ELR (cell line): ENCODE data around the gene TCP11L2.
"Not testable (repeated sequence)": the region's sequence is repeated elsewhere in the genome, so short reads cannot be mapped to it uniquely, and the experiment has no call there.

Experiments used
- DNase-seq: peaks from one replicate; pipeline ENCODE4 v3.0.0-alpha.2; 2015; ENCODE audit warnings: low read depth

Gene TCP11L2

DNA sequence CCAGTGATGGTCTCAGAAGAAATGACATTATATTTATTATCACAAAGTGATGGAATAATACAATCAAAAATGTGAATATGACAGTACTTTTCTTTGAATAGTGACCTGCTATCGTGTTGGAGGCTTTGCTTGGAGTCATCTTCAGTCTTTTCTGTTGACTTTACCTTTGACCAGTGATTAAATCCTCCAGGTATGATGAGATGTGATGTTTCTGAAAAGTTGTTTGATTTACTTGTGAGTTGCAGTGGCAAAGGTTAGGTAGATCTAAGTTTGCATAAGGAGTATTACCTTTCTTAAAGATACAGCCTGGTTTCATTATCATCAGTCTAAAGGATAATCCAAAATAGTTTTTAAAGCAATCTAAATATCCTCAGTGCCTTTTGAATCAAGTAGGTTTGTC lies 4.6 kb downstream of the TCP11L2 start:
- no peak for DNase-seq

DNA sequence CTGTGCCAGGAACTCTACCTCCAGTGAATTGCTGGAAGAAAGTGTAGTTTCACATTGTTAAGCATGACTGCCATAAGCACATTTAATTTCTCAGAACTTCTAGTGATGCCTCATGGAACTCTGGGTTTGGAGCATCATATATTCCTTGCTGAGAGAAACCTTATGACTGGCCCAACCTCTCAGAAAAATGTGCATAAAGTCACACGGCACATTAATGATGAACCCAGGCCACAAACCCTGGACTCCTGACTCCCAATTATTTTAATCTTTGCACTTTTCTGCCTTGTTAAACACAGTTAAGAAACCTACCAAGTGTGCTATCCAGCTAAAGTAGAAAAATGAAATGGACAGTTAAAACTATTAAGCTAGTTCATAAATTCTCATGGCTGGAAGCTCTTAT lies 5.6 kb downstream of the TCP11L2 start:
- no peak for DNase-seq

DNA sequence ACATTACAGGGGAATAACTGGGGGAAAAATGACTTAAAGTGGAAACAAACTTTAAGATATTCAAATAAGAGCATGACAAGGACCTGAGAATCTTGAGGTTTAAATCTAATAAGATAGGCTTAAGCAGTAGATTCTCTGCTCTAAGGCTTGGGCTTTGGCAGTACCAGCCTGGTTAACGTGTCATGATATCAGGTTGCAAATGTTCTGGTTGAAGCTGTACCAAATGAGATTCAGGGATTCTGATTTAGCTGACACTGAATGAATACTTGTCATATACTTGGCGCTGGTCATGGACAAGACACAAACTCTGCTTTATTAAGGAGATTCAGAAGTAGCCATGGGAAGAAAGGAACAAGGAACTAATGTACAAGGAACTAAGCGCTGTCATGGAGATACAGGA lies 6.1 kb downstream of the TCP11L2 start:
- no peak for DNase-seq

DNA sequence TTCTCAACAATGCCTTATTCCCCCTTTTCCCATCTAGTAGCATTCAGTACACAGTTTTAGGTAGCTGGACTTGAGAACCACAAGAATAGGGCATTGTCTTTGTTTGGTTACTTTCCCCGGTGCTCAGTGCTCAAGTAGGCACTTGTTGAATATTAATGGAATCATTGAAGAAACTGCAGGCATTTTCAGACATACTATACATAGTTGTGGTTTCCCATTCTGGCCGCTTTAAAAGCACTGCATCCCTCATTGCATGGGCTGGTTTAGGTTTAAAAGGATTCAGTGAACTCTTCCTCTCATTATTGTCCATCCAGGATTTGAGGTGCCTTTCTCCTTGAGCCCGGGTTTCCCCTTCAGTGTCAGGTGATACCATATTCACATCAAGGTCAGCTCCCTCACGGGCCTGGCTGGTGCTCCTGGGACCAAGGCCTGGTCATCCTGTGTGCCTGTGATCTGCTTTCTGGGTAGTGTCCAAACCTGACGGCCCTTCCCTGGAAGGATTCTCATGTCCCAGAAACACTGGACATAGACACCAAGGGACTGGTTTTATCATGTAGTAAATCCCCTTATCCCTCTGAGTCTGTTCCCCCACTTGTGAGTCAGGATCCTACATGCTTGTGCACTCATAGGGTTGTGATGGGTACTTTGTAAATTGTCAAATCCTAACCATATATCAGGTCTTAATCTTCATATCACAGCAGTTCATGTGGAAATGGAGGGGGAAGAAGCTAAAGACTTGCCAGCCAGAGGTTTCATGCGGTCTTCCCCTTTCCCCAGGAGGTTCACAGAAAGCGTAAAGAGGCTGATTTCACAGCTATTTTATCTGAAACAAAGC lies 7.4 kb downstream of the TCP11L2 start:
- peak; percentile 43 for DNase-seq

DNA sequence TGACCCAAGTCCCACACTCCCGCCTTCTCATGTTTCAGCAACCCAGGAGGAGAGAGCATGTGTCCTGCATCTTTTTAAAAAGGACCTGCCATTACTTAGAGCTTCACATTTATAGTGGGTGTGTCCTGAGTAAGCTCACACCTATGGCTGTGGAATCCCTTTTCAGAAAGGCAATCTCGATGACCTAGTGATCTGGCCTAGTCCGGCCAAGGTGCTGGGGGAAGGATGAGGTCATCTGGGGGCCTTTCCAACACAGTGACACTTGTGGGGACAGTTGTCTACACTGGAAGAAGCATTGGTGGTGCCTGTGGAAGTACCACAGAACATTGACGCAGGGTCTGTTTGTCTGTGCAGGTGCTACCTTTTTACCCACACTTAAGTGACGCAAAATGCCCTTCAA lies 8.2 kb downstream of the TCP11L2 start:
- DNase-seq = no peak

DNA sequence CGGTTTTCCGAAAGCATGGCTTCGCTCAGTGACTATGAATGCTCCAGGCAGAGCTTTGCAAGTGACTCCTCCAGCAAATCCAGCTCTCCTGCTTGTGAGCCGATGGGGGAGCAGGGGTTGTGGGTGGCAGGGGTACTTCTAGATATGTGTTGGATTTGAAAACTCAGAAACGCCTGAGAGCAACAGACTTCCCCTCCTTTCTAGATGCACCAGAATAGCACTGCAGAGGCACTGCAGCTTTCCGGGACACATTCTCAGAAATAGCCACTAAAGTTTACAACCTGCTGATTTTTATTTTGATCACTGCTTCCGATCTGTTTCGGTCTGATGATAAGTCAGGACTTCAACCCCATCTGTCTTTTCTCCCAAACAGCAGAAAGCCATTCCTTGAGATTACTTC lies 8.6 kb downstream of the TCP11L2 start:
- DNase-seq = no peak

DNA sequence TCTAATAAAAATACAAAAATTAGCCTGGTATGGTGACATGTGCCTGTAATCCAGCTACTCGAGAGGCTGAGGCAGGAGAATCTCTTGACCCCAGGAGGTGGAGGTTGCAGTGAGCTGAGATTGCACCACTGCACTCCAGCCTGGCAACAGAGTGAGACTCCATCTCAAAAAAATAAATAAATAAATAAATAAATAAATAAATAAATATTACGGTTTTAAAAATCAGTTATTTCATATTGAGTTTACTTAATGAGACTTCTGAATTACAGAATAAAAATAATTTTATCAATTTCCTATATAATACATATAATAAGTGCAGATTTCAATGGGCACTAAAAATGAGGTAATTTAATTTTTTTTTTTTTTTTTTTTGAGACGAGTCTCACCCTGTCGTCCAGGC lies 10.9 kb downstream of the TCP11L2 start:
- DNase-seq = not testable (repeated sequence)

DNA sequence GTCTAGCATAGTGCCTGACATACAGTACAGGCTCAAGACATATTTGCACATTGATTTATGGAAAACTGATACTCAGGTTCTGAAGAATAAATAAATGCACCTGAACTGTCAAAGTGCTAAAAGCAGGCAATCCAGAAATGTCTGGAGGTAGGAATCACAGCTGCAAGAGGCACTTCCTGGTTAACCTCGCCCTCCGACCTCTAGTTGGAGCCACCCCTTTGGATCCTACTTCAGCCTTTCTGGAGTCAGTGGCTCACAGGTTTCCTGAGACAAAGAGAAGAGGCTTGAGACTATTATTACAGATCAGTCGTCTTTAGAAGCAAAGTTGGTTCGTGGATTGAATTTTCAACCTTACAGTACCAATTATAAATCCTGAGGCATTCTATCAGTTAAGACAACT lies 13.0 kb downstream of the TCP11L2 start:
- DNase-seq = no peak

DNA sequence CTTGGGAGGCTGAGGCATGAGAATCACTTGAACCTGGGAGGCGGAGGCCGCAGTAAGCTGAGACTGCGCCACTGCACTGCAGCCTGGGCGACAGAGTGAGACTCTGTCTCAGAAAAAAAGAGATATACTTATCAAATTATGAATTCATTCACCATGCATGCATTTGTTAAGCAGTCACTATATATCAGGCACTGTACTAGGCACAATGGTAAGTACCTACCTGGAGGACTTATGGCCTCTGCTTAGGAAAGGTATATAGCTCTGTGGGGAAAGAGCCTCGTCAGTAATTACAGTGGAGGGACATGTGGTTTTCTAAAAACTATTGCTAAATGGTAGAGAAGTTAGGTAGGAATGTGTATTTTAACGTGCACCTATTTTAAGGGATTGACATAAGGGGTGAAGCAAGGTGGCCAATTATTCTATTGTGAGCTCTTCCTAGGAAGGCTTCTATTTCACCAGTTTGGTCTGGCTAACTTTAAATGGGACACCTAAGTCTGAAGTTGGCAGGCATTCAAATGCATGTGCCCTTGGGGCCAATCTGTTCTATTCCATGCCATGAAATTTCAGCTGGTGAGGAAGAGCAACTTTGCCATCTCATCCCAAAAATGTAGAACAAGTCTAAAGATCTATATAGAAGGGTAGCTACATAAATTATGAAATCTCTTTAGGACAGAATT lies 15.0 kb downstream of the TCP11L2 start:
- no peak for DNase-seq

DNA sequence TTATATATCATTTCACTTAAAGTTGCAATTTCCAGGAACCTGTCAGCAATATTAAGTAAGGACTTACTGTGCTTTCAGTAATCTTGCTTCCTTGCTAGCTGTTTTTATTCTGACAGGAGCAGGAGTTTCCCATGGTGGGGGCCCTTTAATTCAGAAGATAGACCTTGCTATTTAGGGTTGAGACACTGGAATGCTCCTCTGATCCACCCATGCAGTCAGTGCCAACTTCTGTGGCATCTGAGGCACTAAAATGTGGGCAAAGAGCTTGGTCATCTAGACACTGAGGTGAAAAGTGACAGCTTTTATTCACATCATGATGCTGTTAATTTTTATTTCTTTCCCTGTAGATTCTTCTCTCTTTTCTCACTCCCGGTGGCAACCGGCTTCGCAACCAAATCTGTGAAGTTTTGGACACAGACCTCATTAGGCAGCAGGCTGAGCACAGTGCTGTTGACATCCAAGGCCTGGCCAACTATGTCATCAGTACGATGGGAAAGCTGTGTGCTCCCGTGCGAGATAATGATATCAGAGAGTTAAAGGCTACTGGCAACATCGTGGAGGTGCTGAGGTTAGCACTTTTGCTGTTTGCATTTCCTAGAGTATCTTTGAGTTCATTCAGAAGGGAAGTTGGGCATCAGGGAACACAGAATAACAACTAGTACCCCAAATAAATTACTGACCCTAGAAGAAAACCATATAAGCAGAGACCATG lies 18.8 kb downstream of the TCP11L2 start:
- DNase-seq = no peak

DNA sequence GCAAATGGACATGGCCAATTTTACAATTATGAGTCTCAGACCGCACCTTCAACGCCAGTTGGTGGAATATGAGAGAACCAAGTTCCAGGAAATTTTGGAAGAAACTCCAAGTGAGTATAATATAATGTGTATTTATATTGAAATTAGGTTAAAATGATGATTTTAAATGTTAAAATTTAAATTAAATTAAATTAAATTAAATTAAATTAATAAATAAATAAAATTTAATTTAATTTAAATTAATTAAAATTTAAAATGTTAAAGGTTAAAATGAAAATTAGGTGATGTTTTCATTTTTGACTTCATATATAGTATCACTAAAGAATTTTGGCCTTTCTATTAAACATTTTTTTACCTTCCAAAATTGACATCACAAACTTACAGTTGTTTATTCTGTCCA lies 21.0 kb downstream of the TCP11L2 start:
- no peak for DNase-seq

DNA sequence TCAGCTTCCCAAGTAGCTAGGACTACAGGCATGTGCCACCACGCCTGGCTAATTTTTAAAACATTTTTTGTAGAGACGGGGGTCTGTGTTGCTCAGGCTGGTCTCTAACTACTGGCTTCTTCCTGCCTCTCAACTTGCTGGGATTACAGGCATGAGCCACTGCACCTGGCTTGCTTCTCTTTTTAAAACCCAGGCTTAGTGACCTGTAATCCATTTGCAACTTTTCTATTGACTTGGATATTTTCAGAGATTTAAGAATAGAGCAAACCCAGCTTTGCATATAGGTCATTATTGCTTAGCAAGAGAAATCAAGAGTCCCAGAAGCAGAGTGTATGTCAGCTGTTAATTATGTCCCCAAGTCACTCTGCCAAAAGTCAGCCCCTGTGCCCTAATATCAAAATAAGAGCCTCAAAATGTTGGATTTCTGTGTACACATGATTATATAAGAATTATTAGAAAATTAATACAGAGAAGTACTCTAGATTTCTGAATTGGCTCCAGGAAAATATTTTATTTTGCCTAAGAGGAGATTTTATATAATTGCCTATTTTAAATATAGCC lies 24.9 kb downstream of the TCP11L2 start:
- no peak for DNase-seq

DNA sequence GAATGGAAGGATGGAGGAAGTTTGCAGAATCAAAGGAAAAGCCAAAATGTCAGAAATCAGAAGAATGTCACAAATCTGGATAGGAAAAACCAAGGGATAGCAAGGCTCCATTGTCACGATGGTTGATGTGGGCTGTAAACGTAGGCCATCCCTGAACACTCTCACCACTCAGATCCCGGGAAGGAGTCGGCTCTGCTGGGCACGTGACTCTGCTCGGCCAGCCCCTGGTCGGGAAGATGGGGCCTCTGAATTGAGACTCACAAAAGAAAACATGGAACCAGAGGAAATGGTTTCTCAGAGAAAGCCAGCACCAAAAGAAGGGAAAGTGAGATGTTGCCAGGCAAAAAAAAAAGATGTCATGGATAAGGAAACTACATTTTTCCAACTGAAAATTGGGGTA lies 26.2 kb downstream of the TCP11L2 start:
- DNase-seq = no peak

DNA sequence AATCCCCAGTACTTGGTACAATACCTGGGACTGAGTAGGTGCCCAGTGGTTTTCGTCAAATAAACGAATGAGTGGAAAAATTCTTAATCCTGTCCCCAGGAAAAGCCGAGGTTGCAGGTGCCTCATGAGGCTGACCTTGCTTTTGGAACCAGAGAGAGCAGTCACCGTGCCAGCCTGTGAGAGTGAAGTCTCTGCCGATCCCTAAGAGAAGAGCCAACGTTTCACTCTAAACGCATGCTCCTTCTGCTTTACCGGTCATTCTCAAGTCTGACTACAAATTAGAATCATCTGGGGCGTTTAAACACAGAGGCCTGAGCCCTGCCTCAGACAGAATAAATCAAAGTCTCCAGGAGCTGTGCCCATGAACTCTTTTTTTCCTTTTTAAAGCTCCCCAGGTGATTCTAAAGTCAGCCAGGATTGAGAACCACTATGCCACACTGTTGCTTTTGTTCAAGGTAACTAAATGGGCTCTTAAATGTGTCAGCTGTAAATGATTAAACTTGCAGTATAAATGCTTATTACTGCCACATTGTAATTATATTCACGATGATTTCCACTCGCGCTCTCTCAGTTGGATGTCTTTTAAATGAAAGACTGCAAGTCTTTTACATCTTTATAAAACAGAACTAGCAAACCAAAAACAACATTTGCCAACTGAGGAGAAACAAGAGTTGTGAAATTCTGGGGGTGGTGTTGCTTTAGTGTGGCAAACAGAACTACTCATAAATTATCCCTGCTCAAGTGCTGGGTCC lies 26.9 kb downstream of the TCP11L2 start:
- no peak for DNase-seq

DNA sequence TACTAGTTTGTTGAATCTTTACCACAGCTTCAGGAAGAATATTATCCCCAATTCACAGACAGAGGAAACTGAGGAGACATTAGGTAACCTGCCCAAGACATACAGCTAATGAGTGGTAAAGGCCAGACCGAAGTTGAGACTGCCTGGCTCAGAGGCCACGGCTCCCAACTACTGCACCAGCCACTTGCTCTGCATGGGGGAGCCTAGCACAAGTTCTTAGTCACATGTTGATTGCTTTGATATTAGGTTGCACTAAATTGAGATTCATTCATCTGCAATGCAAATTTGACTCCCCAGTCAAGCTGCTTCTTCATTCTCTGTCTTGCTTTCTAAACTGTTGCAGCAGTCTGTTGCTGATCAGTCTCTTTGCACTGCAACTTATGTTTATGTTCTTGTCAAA lies 29.1 kb downstream of the TCP11L2 start:
- DNase-seq = no peak

DNA sequence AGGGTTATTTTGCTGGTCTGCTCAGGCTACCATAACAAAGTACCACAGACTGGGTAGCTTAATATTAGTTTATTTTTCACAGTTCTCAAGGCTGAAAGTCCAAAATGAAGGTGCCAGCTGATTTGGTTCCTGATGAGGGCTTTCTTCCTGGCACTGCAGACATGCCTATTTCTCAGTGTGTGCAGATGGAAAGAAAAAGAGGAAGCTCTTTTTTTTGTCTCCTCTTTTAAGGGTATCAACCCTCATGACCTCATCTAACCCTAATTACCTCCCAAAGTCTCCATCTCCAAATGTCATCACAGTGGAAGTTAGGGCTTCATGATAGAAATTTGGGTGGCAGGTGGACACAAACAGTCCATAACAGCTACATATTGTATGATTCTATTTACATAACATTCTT lies 30.0 kb downstream of the TCP11L2 start:
- no peak for DNase-seq

DNA sequence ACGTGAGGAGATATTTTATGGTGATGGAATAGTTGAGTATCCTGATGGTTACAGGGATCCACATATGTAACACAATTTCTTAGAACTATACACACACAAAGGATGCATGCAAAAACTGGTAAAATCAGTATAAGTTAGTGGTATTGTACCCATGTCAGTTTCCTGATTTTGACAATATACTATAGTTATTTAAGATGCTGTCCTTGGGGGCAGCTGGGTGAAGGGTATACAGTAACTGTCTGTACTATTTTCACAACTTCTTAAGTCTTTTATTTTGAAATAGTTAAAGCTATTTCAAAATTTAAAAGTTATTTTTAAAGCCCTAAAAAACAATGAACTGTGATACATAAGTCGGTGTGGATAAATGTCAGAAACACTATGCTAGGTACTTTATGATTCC lies 30.5 kb downstream of the TCP11L2 start:
- DNase-seq = no peak

DNA sequence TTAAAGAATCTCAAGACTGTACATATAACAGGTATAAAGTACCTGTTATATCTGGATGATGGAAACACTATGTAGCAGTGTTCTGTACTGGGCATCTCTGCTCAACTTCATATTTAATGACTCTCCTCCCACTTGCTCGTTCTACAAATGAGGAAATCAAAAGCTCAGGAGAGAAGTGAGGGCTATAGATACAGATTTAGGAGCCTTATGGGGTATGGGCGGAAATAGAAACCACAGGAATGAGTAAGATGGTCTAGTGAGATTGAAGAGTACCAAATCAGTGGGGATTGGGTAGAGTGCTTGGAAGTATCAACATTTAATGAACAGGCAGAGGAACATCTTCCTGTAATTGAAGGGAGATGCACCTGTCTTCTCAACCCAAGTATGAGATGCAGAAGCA lies 31.2 kb downstream of the TCP11L2 start:
- DNase-seq = no peak

DNA sequence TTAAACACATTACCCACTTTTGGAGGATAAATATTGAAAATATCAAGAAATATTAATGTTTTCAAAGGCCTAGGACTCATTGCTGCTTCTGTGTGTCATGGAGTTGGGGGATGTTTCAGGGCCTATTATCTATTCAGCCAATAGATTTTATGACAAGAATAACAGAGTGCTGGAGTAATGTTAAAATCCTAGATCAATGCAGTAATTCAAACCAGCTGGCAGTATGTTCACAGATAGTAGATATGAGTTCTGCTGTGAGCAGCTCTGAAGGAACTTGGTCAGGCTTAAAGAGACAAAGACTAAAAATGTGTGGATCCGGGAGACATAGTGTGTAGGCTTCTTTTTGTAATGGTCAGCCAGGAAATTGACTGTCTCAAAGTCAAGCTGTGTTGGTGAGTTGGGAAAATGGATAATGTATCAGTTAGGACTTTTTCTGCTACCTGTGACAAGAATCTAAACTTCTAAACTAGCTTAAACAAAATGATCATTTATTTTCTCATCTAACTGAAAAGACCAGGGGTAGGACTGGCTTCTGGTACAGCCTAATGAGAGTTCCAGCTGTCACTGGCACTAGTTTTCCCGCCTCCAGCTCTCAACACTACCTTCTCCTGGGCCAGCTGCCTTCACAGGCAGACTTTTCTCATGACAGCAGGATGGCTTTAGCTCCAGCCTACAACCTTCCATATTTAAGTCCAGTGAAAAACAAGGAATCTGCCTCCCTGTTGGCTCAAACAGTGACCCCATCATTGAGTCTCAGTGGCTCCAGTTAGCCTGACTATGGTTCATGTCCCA lies 38.7 kb downstream of the TCP11L2 start:
- DNase-seq = no peak

DNA sequence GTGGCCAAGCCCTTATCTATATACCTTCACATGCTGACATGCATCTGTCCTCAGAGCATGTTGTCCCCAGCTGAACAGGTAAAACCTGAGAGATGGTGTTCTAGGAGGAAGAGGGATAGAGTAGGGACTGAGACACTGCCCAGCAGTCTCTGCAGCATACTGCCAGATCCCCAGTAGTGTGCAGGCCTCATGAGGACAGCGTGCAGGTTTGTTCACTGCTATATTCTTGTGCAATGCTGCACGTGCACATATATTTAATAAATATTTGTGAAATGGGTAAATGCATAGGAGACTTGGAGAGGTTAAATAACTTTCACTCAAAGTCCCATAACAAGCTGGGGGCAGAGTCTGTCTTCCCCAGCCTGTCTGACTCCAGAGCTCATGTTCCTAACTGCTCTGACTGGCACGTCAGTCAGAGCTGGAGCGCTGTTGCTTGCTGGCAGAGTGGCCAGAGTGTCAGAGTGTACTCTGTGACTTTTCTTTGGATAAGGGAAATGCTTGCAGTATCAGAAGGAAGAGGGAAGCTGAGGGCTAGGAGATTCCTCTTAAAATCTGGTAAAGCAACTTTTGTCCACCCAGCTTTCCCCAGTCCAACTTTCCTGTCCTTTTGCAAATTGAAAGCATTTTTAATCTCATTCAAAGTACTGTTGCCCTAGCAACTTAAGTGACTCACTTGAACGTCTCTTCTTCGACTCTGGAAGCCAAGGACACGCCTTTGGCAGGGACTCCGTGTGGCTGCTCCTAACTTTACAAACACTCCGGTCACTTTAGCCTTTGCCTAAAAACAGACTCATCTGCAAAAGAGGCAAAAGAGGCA lies 40.1 kb downstream of the TCP11L2 start:
- DNase-seq = peak; percentile 69

DNA sequence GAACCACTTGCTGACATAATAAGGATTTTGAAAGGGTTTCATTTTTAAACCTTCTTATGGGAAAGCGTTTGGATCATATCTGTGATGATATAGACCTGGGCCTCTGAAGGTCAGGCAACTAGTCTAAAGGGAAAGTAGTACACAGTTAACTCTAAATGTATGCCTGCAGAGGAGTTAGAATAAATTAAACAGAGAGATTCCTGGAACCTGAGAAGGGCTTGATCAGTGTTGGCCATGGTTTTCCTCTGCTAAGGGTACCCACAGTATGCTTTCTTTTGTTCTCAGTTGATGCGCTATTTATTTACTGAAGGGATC lies 40.6 kb downstream of the TCP11L2 start:
- DNase-seq = no peak
